CD4-positive, alpha-beta T cell (primary cell): ENCODE measurements around the gene ID3. TPM values are rescaled to one million over a fixed set of nuclear protein-coding genes. Genes with fewer than 3 reads are reported as not detected.
A peak's percentile ranks its signal among the peaks of the same experiment; 100 is the strongest.

Experiments
- ATAC-seq: fragments of 200-7000 bp; cut with Tn5 transposase; one replicate; pipeline ENCODE4 v1.10.0; 2022; ENCODE audit warnings: mild to moderate bottlenecking; ENCODE audit not compliant: poor library complexity
- CTCF ChIA-PET: fragments of 350-600 bp; sonication (Branson Sonifier 250); formaldehyde crosslinking; loops from one replicate; lab custom pipeline; 2021; ENCODE audit warnings: antibody characterized with exemption, inconsistent platforms; lab: Charles Lee
- POLR2A ChIA-PET: fragments of 350-600 bp; sonication (Branson Sonifier 250); formaldehyde crosslinking; loops from one replicate; lab custom pipeline; 2021; ENCODE audit warnings: antibody characterized with exemption, inconsistent platforms; lab: Charles Lee
- DNase-seq, 14 experiments: peaks; one replicate each; pipeline ENCODE4 v3.0.0-alpha.2; 2013 to 2020; ENCODE audit warnings: mixed read lengths in 2 of 14
- H3K27ac ChIP-seq, 2 donors: one replicate each; pipeline versions ENCODE4 v1.5.1 to v1.7.0; 2013; ENCODE audit warnings: low read length in 2 of 2, low read depth in 1 of 2, mild to moderate bottlenecking in 1 of 2
- H3K27me3 ChIP-seq, 2 experiments: 1 replicate in 1 of 2; 2 replicates in 1 of 2; pipeline versions ENCODE4 v1.6.1 to v1.7.0; 2013; ENCODE audit warnings: low read length in 2 of 2, control low read depth in 1 of 2, mild to moderate bottlenecking in 1 of 2, moderate library complexity in 1 of 2; ENCODE audit not compliant: insufficient read depth in 2 of 2, control insufficient read depth in 1 of 2
- H3K36me3 ChIP-seq: one replicate; pipeline ENCODE4 v1.6.1; 2013; ENCODE audit warnings: low read length, control low read depth; ENCODE audit not compliant: insufficient read depth
- H3K4me1 ChIP-seq: one replicate; pipeline ENCODE4 v1.6.1; 2013; ENCODE audit warnings: low read length, control low read depth; ENCODE audit not compliant: insufficient read depth
- H3K4me3 ChIP-seq: one replicate; pipeline ENCODE4 v1.5.1; 2013; ENCODE audit warnings: mild to moderate bottlenecking, low read length, moderate library complexity
- H3K9me3 ChIP-seq, 2 experiments: 1 replicate in 1 of 2; 2 replicates in 1 of 2; pipeline versions ENCODE4 v1.6.1 to v1.7.0; 2013; ENCODE audit warnings: low read length in 2 of 2, mild to moderate bottlenecking in 2 of 2, control low read depth in 1 of 2, moderate library complexity in 1 of 2; ENCODE audit not compliant: control insufficient read depth in 1 of 2, insufficient read depth in 1 of 2
- H3K27ac Mint-ChIP-seq: one replicate; pipeline ENCODE4 v1.8.0; 2020; ENCODE audit warnings: mixed read lengths
- H3K27me3 Mint-ChIP-seq: one replicate; pipeline ENCODE4 v1.8.0; 2021; ENCODE audit warnings: mixed read lengths
- H3K36me3 Mint-ChIP-seq: one replicate; pipeline ENCODE4 v1.8.0; 2021; ENCODE audit warnings: low read depth, mixed read lengths
- H3K4me1 Mint-ChIP-seq: one replicate; pipeline ENCODE4 v1.8.0; 2021; ENCODE audit warnings: low read depth, mixed read lengths
- H3K4me3 Mint-ChIP-seq: one replicate; pipeline ENCODE4 v1.8.0; 2020; ENCODE audit warnings: mild to moderate bottlenecking, mixed read lengths
- H3K9me3 Mint-ChIP-seq: one replicate; pipeline ENCODE4 v1.8.0; 2020; ENCODE audit warnings: mixed read lengths
- intact Hi-C, 2 experiments: fragments of 100-400 bp; cut with DNase I in 1 of 2; cut with micrococcal nuclease in 1 of 2; formaldehyde crosslinking; loops; one replicate each; pipeline versions ENCODE4 v1.15.1 to v1.9.0; 2023 to 2025; cut with DNase I, micrococcal nuclease
- total RNA-seq, 174 experiments: library from RNA in 2 of 174; stranded (reverse) in 2 of 174; gene quantifications; one replicate each; pipeline ENCODE4 v1.2.3 and lab custom pipeline; 2021 to 2026
- TF ChIP-seq, protein P1 (sequence below): fragments of 200-600 bp; IDR thresholded peaks from one replicate; pipeline ENCODE4 v1.8.0; 2022; ENCODE audit warnings: antibody characterized with exemption, mild to moderate bottlenecking

The ID3 gene
- total RNA-seq, 2 experiments from 2014 or later, result 89.8 to 90.4 TPM

DNA sequence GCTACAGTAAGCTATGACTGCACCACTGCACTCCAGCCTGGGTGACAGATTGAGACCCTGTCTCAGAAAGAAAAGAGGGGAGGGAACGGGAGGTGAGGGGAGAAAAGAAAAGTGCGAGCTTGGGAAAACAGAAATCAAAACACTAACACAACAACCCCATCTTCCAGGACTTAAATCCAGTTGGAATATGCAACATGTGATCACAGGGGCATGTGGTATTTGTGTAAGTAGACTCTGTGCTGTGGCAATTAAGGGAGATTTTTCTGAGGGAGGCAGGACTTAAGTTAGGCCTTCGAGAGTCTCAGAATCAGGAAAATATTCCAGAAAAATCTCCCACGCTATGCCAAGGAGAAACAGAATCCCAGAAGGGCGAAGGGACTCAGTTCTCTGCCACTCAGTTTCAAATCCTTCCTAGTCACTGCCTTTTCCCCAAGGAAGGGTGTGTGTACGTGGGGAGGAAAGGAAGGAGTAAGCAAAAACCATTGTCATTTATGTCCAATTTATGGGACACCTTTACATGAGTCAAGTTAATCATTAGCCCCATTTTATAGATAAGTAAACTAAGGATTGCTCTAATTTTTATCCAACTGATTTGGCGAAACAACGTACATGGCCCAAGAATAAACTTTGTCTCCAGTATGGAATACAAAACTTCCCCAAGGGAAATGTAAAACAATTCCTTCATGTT, 12.3 kb downstream of the ID3 start:
- Mint-ChIP-seq H3K27ac (no peak overlapping the region), H3K9me3 (no peaks in the 10 kb centered on the region), H3K27me3 (no peaks in the 10 kb centered on the region), H3K36me3 (no peaks in the 10 kb centered on the region), H3K4me3 (no peak overlapping the region), H3K4me1 (peaks cover 32% of the 10 kb centered on the region)
- TF ChIP-seq, protein P1, sequence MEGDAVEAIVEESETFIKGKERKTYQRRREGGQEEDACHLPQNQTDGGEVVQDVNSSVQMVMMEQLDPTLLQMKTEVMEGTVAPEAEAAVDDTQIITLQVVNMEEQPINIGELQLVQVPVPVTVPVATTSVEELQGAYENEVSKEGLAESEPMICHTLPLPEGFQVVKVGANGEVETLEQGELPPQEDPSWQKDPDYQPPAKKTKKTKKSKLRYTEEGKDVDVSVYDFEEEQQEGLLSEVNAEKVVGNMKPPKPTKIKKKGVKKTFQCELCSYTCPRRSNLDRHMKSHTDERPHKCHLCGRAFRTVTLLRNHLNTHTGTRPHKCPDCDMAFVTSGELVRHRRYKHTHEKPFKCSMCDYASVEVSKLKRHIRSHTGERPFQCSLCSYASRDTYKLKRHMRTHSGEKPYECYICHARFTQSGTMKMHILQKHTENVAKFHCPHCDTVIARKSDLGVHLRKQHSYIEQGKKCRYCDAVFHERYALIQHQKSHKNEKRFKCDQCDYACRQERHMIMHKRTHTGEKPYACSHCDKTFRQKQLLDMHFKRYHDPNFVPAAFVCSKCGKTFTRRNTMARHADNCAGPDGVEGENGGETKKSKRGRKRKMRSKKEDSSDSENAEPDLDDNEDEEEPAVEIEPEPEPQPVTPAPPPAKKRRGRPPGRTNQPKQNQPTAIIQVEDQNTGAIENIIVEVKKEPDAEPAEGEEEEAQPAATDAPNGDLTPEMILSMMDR, result no peak
- H3K27ac ChIP-seq, result no peak overlapping the region
- ATAC-seq (no peak), DNase-seq (no peak)
- no peak overlapping the region for H3K4me3 ChIP-seq
- POLR2A ChIA-PET, result interaction anchor here (1.2 to 2.9 kb wide), 3 partner anchors 8 to 90 kb away, joined by 3 to 19 read pairs (median 8); no protein-coding TSS in a partner anchor
- H3K4me1 ChIP-seq, result peaks cover 25% of the 10 kb centered on the region
- H3K9me3 ChIP-seq, result no peaks in the 10 kb centered on the region
- H3K27me3 ChIP-seq, result no peaks in the 10 kb centered on the region
- H3K36me3 ChIP-seq, result no peaks in the 10 kb centered on the region
- intact Hi-C loops, result loop anchor here in 1 of 2 experiments (5.0 kb wide), 1 partner anchor 205 kb away; no protein-coding TSS in a partner anchor
- CTCF ChIA-PET, result interaction anchor here (1.4 to 3.6 kb wide), 3 partner anchors 50 to 90 kb away, joined by 4 to 76 read pairs (median 38); no protein-coding TSS in a partner anchor

DNA sequence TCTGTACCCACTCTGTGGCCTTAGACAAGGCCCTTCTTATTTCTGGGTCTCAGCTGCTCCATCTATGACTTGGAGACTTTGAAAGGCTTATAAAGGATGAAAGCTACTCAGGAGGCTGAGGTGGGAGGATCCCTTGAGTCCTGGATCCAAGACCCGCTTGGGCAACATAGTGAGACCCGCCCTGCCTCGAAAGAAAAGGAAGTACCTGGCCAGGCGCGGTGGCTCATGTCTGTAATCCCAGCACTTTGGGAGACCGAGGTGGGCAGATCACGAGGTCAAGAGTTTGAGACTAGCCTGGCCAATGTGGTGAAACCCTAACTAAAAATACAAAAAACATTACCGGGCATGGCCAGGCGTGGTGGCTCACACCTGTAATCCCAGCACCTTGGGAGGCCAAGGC, 13.4 kb downstream of the ID3 start:
- ChIA-PET CTCF (interaction anchor here (1.4 to 3.6 kb wide), 4 partner anchors 16 to 92 kb away, joined by 3 to 76 read pairs (median 21); no protein-coding TSS in a partner anchor), POLR2A (interaction anchor here (0.7 to 2.9 kb wide), 8 partner anchors 8 to 93 kb away, joined by 3 to 53 read pairs (median 7); no protein-coding TSS in a partner anchor)
- no peak for DNase-seq
- H3K36me3 ChIP-seq, result no peaks in the 10 kb centered on the region
- no peaks in the 10 kb centered on the region for H3K9me3 Mint-ChIP-seq
- intact Hi-C loops, result loop anchor here in 1 of 2 experiments (5.0 kb wide), 1 partner anchor 206 kb away; no protein-coding TSS in a partner anchor
- TF ChIP-seq, protein P1, result no peak
- no peak overlapping the region for H3K4me3 Mint-ChIP-seq
- H3K27me3 Mint-ChIP-seq, result no peaks in the 10 kb centered on the region
- no peak overlapping the region for H3K27ac Mint-ChIP-seq
- peaks cover 26% of the 10 kb centered on the region for H3K4me1 Mint-ChIP-seq
- peaks cover 22% of the 10 kb centered on the region for H3K4me1 ChIP-seq
- H3K4me3 ChIP-seq, result no peak overlapping the region
- H3K36me3 Mint-ChIP-seq, result no peaks in the 10 kb centered on the region
- H3K27ac ChIP-seq, result no peak overlapping the region
- no peak for ATAC-seq
- no peaks in the 10 kb centered on the region for H3K27me3 ChIP-seq
- no peaks in the 10 kb centered on the region for H3K9me3 ChIP-seq

DNA sequence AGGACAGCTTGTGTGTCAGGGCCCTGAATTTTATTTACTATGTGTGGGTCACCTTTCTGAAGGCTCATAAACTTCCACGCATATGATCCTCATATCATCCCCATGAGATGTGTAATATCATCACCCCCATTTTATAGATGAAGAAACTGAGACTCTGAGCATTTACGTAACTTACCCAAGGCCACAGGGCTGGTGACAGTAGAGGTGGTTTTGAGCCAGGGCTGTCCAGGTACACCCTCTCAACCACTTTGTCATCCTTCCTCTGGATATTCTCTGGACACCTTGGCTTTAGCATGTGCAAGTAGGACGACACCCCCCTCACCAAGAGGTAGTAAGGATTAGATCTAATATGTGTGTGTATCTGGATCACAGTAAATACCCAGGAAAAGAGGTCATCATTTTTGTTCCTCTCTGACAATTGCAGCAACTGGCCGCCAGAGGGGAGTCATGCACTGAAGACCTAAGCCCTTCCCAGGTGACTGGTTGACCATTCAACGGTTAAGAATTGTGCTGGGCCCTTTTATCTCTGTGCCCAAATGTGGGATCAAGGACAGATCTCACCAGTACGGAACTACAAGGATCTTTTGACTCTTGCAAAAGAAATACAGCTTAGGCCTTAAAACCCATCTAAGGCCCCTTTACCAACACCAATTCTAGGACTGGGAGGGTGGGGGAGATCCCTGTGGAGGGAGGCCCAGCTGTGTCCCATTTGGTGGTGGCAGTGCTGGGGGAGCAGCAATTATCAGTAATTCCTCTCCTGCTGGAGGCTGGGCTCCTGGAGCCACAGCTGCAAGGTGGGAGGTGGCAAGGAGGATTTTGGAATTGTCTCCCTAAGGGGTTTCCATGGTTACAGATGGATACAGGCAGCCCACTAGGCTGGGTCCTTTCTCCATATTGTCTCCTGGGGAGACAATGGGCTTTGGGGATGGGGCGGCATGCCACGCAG, 14.6 kb downstream of the ID3 start:
- Histone ChIP-seq H3K27ac (no peak overlapping the region), H3K4me1 (peaks cover 25% of the 10 kb centered on the region), H3K9me3 (no peaks in the 10 kb centered on the region), H3K27me3 (no peaks in the 10 kb centered on the region), H3K36me3 (no peaks in the 10 kb centered on the region), H3K4me3 (no peak overlapping the region)
- TF ChIP-seq, protein P1, result peak; percentile 99
- no peaks in the 10 kb centered on the region for H3K9me3 Mint-ChIP-seq
- ATAC-seq (peak; percentile 24), DNase-seq (peak; percentile 43 to 84 (median 65))
- no peaks in the 10 kb centered on the region for H3K27me3 Mint-ChIP-seq
- H3K36me3 Mint-ChIP-seq, result no peaks in the 10 kb centered on the region
- ChIA-PET POLR2A (interaction anchor here (0.6 to 2.9 kb wide), 11 partner anchors 9 to 94 kb away, joined by 3 to 53 read pairs (median 5); partner anchors contain the start of gene E2F2), CTCF (interaction anchor here (1.0 to 3.6 kb wide), 8 partner anchors 10 to 93 kb away, joined by 3 to 76 read pairs (median 12); no protein-coding TSS in a partner anchor)
- no peak overlapping the region for H3K27ac Mint-ChIP-seq
- no peak overlapping the region for H3K4me3 Mint-ChIP-seq
- H3K4me1 Mint-ChIP-seq, result peaks cover 25% of the 10 kb centered on the region
- intact Hi-C loops, result loop anchor here (1.0 to 5.0 kb wide), 2 partner anchors 93 to 208 kb away; no protein-coding TSS in a partner anchor
